ENCODE measurements around the gene ATF4. TPM values are rescaled to one million over a fixed set of nuclear protein-coding genes. Genes with fewer than 3 reads are reported as not detected.

ATF4 gene
- total and polyA plus RNA-seq, 2 of the 13 experiments (the other 11 are each of a cell fraction or from before 2014, with no cell fraction given): 486 to 1,297 TPM

DNA sequence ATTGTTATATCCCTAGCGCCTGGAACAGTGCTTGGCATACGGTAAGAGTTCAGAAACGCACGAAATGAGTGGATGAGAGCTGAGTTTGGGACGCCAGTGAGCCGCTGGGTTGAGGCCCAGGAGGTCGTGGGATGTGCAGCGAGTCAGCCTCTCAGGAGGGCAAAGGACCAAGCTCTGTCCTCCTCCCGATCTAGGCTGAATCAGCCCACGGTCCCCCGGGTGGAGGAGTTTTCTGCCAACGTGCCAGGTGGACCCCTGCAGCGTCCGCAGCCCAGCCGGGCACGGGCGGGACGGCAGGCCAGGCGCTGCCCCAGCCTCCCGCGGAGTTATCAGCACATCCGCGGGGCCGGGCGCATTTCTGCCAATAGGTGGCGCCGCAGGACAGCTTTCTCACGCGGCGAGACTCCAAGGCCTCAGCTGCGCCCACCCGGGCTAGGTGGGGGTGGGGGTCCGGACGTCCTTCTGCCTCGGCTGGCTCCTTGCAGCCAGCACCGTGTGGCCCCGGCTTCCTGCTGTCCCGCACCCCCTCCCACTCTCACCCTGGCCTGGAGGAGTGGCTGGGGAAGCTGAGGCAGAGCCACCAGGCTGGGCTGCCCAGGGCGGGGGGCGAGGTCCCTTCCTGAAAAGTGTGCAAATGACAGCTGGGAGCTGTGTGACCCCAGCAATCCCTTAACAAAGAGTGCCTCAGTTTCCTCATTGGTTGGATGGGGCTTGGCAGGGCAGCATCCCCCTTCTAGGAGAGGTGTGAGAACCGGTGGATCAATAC lies 14.4 kb downstream of the ATF4 start (continued):
- TF ChIP-seq, protein P1, sequence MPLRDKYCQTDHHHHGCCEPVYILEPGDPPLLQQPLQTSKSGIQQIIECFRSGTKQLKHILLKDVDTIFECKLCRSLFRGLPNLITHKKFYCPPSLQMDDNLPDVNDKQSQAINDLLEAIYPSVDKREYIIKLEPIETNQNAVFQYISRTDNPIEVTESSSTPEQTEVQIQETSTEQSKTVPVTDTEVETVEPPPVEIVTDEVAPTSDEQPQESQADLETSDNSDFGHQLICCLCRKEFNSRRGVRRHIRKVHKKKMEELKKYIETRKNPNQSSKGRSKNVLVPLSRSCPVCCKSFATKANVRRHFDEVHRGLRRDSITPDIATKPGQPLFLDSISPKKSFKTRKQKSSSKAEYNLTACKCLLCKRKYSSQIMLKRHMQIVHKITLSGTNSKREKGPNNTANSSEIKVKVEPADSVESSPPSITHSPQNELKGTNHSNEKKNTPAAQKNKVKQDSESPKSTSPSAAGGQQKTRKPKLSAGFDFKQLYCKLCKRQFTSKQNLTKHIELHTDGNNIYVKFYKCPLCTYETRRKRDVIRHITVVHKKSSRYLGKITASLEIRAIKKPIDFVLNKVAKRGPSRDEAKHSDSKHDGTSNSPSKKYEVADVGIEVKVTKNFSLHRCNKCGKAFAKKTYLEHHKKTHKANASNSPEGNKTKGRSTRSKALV (CRISPR knock-in tag; IDR thresholded peaks at IDR 0.05): peak; percentile 23; the same call in 1 of the 2 replicates
- no peak for TF ChIP-seq ZNF256 (CRISPR knock-in tag; conservative IDR thresholded peaks at IDR 0.05)
- TF ChIP-seq RFX3 (CRISPR knock-in tag; IDR thresholded peaks at IDR 0.05): no peak
- TF ChIP-seq ZNF430 (CRISPR knock-in tag; IDR thresholded peaks at IDR 0.05): 0 out of 2 replicates have a peak, but pooled peaks have one; percentile 55
- TF ChIP-seq SALL2 (CRISPR knock-in tag; IDR thresholded peaks at IDR 0.05): no peak
- TF ChIP-seq ZNF850 (CRISPR knock-in tag; conservative IDR thresholded peaks at IDR 0.05): no peak
- TF ChIP-seq ZSCAN29 (CRISPR knock-in tag; conservative IDR thresholded peaks at IDR 0.05): 0 out of 2 replicates have a peak, but pooled peaks have one; percentile 47
- TF ChIP-seq, protein P2, sequence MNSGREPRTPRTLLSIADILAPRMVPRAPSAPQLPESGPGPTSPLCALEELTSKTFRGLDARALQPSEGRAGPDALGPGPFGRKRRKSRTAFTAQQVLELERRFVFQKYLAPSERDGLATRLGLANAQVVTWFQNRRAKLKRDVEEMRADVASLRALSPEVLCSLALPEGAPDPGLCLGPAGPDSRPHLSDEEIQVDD (CRISPR knock-in tag; IDR thresholded peaks at IDR 0.05; ENCODE audit: borderline replicate concordance): peak; percentile 67
- no peak for TF ChIP-seq SOX6 (IDR thresholded peaks at IDR 0.05)
- 0 out of 2 replicates have a peak, but pooled peaks have one; percentile 23 for TF ChIP-seq SOX6 (CRISPR knock-in tag; IDR thresholded peaks at IDR 0.05)
- TF ChIP-seq HDAC2 (CRISPR knock-in tag; IDR thresholded peaks at IDR 0.05): peak; percentile 48; the same call in 1 of the 2 replicates
- TF ChIP-seq, protein P3, sequence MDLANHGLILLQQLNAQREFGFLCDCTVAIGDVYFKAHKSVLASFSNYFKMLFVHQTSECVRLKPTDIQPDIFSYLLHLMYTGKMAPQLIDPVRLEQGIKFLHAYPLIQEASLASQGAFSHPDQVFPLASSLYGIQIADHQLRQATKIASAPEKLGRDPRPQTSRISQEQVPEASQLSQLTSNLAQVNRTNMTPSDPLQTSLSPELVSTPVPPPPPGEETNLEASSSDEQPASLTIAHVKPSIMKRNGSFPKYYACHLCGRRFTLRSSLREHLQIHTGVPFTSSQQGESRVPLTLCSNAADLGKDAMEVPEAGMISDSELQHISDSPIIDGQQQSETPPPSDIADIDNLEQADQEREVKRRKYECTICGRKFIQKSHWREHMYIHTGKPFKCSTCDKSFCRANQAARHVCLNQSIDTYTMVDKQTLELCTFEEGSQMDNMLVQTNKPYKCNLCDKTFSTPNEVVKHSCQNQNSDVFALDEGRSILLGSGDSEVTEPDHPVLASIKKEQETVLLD (CRISPR knock-in tag; IDR thresholded peaks at IDR 0.05; ENCODE audit: low read depth): no peak
- TF ChIP-seq ZSCAN22 (CRISPR knock-in tag; IDR thresholded peaks at IDR 0.05): no peak
- TF ChIP-seq, protein P4, sequence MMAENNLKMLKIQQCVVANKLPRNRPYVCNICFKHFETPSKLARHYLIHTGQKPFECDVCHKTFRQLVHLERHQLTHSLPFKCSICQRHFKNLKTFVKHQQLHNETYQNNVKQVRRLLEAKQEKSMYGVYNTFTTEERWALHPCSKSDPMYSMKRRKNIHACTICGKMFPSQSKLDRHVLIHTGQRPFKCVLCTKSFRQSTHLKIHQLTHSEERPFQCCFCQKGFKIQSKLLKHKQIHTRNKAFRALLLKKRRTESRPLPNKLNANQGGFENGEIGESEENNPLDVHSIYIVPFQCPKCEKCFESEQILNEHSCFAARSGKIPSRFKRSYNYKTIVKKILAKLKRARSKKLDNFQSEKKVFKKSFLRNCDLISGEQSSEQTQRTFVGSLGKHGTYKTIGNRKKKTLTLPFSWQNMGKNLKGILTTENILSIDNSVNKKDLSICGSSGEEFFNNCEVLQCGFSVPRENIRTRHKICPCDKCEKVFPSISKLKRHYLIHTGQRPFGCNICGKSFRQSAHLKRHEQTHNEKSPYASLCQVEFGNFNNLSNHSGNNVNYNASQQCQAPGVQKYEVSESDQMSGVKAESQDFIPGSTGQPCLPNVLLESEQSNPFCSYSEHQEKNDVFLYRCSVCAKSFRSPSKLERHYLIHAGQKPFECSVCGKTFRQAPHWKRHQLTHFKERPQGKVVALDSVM (CRISPR knock-in tag; IDR thresholded peaks at IDR 0.05): peak; percentile 72; the same call in 1 of the 2 replicates
- 0 out of 2 replicates have a peak, but pooled peaks have one; percentile 20 for TF ChIP-seq ARID3A (IDR thresholded peaks at IDR 0.05; ENCODE audit: low read depth, low read length)
- peak; percentile 26; the same call in 1 of the 2 replicates for TF ChIP-seq FOSL2 (CRISPR knock-in tag; IDR thresholded peaks at IDR 0.05)
- TF ChIP-seq, protein P5, sequence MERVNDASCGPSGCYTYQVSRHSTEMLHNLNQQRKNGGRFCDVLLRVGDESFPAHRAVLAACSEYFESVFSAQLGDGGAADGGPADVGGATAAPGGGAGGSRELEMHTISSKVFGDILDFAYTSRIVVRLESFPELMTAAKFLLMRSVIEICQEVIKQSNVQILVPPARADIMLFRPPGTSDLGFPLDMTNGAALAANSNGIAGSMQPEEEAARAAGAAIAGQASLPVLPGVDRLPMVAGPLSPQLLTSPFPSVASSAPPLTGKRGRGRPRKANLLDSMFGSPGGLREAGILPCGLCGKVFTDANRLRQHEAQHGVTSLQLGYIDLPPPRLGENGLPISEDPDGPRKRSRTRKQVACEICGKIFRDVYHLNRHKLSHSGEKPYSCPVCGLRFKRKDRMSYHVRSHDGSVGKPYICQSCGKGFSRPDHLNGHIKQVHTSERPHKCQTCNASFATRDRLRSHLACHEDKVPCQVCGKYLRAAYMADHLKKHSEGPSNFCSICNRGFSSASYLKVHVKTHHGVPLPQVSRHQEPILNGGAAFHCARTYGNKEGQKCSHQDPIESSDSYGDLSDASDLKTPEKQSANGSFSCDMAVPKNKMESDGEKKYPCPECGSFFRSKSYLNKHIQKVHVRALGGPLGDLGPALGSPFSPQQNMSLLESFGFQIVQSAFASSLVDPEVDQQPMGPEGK (CRISPR knock-in tag; IDR thresholded peaks at IDR 0.05): peak; percentile 60
- peak; percentile 56 for TF ChIP-seq RBFOX2 (IDR thresholded peaks at IDR 0.05; ENCODE audit: low read depth, low read length)
- peak; percentile 17; the same call in 1 of the 2 replicates for TF ChIP-seq MYC (CRISPR knock-in tag; IDR thresholded peaks at IDR 0.05; ENCODE audit: borderline replicate concordance)

All from HepG2 (cell line).